Ishikawa (cell line): ENCODE data around the gene OR9G1.

ENCODE experiments used
- CREB1 ChIP-seq: IDR thresholded peaks from 2 replicates; pipeline ENCODE4 v1.6.1; 2012; ENCODE audit warnings: low read depth
- EGR1 ChIP-seq: IDR thresholded peaks from 2 replicates; pipeline ENCODE4 v1.6.1; 2012
- FOXM1 ChIP-seq: IDR thresholded peaks from 2 replicates; pipeline ENCODE4 v1.6.1; 2012; ENCODE audit warnings: low read depth, borderline replicate concordance
- NFIC ChIP-seq: IDR thresholded peaks from 2 replicates; pipeline ENCODE4 v1.6.1; 2012
- REST ChIP-seq: IDR thresholded peaks from 2 replicates; pipeline ENCODE4 v1.6.1; 2012; ENCODE audit warnings: low read depth, mild to moderate bottlenecking
- TAF1 ChIP-seq: IDR thresholded peaks from 2 replicates; pipeline ENCODE4 v1.6.1; 2012; ENCODE audit warnings: low read depth, mild to moderate bottlenecking
- TCF12 ChIP-seq: IDR thresholded peaks from 2 replicates; pipeline ENCODE4 v1.6.1; 2012; ENCODE audit warnings: low read depth

- TF ChIP-seq EGR1 (no peak), CREB1 (no peak), REST (no peak), TAF1 (no peak), TCF12 (no peak), NFIC (no peak), FOXM1 (no peak)
These were observed 7.0 kb downstream of the OR9G1 start for GRCh38 chr11:56705784-56706396.
